Subcutaneous abdominal adipose tissue (tissue), 5 donors: ENCODE data around the gene ME3.

Experiments used
- H3K27ac ChIP-seq: one replicate; pipeline ENCODE4 v1.7.0; 2013; ENCODE audit warnings: low read depth, mild to moderate bottlenecking, inconsistent platforms, low read length, moderate library complexity
- H3K27me3 ChIP-seq, 5 donors: one replicate each; pipeline ENCODE4 v1.7.0; 2013; ENCODE audit warnings: low read length in 5 of 5, inconsistent platforms in 1 of 5; ENCODE audit not compliant: control insufficient read depth in 5 of 5, insufficient read depth in 4 of 5
- H3K36me3 ChIP-seq, 5 donors: one replicate each; pipeline ENCODE4 v1.7.0; 2013; ENCODE audit warnings: low read length in 5 of 5; ENCODE audit not compliant: control insufficient read depth in 5 of 5, insufficient read depth in 5 of 5
- H3K4me1 ChIP-seq, 5 donors: one replicate each; pipeline ENCODE4 v1.7.0; 2013; ENCODE audit warnings: low read length in 5 of 5, mild to moderate bottlenecking in 3 of 5, moderate library complexity in 1 of 5; ENCODE audit not compliant: control insufficient read depth in 5 of 5, insufficient read depth in 5 of 5
- H3K4me3 ChIP-seq, 5 donors: one replicate each; pipeline ENCODE4 v1.7.0; 2013; ENCODE audit warnings: low read length in 5 of 5, low read depth in 1 of 5
- H3K9ac ChIP-seq, 5 donors: one replicate each; pipeline ENCODE4 v1.7.0; 2013; ENCODE audit warnings: low read length in 5 of 5, mild to moderate bottlenecking in 4 of 5, moderate library complexity in 3 of 5
- H3K9me3 ChIP-seq, 5 donors: one replicate each; pipeline ENCODE4 v1.7.0; 2013; ENCODE audit warnings: low read length in 5 of 5; ENCODE audit not compliant: control insufficient read depth in 5 of 5
- donor health status: healthy.
- donor health status: healthy.
- donor health status: healthy.
- donor health status: healthy.
- donor health status: healthy.

Gene ME3

DNA sequence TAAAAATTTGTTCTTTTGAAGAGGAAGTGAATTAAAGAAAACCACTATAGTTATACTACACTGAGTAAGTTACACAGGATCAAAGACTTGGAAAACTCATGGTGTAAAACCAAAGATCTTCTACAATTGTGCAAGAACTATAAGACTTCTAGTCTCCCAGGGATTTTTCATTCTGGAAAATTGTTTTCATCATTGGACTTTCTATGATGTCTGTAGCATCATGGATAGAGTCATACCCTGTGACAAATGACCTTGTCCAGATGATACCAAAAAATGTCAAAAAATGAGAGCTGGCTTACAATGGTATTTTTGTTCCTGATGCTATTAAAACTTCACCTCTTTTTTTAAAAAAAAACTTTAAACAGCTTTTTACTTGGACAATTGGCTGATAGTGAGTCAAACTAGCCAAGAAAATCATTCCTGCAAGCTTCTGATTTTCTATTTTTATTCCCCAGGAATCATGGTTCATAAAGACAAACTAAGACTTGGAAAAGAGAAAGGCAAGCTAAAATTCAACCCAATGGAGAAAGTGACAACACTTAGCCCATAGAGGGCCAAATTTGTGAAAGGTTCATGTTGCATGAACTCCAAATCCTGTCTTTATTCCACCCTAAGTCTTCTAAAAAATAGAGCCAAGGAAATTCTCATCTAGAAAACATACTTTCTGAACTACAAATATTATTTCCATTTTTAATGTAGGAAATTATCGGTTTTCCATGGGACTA lies 30.7 kb downstream of the ME3 start:
- Histone ChIP-seq H3K4me1 (peaks cover 0 to 9% (median 3%) of the 10 kb centered on the region in 5 donors), H3K9ac (no peak overlapping the region), H3K9me3 (no peaks in the 10 kb centered on the region), H3K4me3 (no peak overlapping the region), H3K27me3 (no peaks in the 10 kb centered on the region), H3K27ac (peak overlapping the region; percentile 66), H3K36me3 (no peaks in the 10 kb centered on the region)

DNA sequence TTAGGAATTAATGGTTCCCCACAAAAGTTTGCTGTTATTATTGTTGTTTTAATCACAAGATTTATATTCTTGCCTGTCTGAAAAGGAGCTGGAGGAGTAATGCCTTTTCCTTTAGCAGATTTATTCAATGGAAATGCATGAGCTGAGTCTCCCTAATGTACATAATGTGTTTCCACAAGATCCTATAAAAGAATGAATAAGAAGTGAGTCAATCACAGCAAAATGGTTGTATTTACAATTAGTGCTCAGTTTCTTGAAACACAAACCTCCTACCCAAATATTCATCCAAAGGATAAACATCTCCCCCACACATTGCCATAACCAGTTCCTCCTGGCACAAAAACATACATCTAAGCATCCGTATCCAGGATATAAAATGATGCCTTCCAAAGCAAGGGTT lies 33.3 kb downstream of the ME3 start:
- H3K27ac ChIP-seq: no peak overlapping the region
- no peak overlapping the region for H3K4me3 ChIP-seq
- H3K9ac ChIP-seq: no peak overlapping the region
- no peaks in the 10 kb centered on the region for H3K9me3 ChIP-seq
- H3K27me3 ChIP-seq: no peaks in the 10 kb centered on the region
- peaks cover 0 to 3% (median 2%) of the 10 kb centered on the region in 5 donors for H3K36me3 ChIP-seq
- H3K4me1 ChIP-seq: peaks cover 0 to 6% (median 3%) of the 10 kb centered on the region in 5 donors

DNA sequence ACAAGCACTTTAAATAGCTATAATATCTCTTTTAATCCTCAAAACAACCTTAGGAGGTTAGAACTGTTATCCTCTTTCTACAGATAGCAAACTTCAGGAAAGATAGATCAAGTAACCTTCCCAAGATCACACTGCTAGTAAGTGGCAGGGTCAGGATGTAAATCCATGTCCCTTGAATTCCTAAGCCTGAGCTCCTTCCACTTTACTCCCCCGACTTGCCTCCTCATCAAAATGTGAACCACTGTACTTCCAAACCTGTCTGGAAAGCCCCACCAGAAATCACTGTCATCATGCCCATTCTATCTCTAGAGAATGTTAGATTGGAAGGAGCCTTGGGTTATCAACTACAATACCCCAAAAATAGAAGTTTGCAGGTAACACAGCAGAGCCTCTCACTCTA lies 33.7 kb downstream of the ME3 start:
- Histone ChIP-seq H3K4me1 (peaks cover 0 to 6% (median 3%) of the 10 kb centered on the region in 5 donors), H3K27me3 (no peaks in the 10 kb centered on the region), H3K9ac (no peak overlapping the region), H3K36me3 (peaks cover 0 to 3% (median 2%) of the 10 kb centered on the region in 5 donors), H3K4me3 (no peak overlapping the region), H3K9me3 (no peaks in the 10 kb centered on the region), H3K27ac (no peak overlapping the region)

DNA sequence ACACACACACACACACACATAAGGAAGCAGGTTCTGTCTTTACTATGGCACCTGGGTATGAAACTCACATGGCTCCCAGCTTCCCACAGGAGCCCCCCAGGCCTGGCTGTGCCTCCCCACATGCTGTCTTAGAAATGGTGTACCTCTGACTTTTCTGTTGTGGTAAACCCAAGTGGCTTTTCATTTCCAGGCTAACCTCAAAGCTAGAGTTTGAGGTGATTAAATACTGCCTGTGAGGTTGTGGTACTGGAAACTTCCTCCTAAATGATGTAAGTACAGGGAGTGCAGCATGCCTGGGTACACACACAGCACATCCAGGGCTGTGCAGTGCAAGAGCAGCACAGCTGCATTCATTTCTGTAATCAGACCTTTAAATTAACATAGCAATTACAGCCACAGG lies 34.4 kb downstream of the ME3 start:
- Histone ChIP-seq H3K9me3 (no peaks in the 10 kb centered on the region), H3K4me3 (no peak overlapping the region), H3K27ac (no peak overlapping the region), H3K4me1 (peaks cover 0 to 6% (median 3%) of the 10 kb centered on the region in 5 donors), H3K9ac (no peak overlapping the region), H3K36me3 (peaks cover 0 to 3% (median 2%) of the 10 kb centered on the region in 5 donors), H3K27me3 (no peaks in the 10 kb centered on the region)

DNA sequence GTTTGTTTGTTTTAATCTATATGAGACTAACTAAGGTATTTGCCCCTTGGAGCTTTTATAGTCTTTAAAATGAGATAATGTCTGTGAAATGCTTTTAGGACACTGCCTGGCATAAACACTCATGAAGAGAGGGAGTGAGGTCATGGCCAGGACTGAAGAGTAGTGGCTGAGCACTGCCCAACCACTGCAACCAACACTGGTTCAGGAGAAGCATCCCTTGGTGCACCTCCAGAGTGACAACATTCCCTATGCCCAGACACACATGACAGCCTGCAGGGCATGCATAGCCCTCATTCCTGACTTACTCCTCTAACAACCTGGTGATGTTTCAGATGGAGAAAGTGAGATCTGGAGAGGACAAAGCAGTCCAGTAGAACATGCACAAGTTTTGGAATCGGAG lies 36.1 kb downstream of the ME3 start:
- H3K4me3 ChIP-seq: no peak overlapping the region
- H3K27me3 ChIP-seq: no peaks in the 10 kb centered on the region
- H3K9ac ChIP-seq: no peak overlapping the region
- H3K9me3 ChIP-seq: no peaks in the 10 kb centered on the region
- H3K4me1 ChIP-seq: peaks cover 0 to 2% (median 0%) of the 10 kb centered on the region in 5 donors
- H3K36me3 ChIP-seq: peaks cover 0 to 3% (median 2%) of the 10 kb centered on the region in 5 donors
- H3K27ac ChIP-seq: no peak overlapping the region

DNA sequence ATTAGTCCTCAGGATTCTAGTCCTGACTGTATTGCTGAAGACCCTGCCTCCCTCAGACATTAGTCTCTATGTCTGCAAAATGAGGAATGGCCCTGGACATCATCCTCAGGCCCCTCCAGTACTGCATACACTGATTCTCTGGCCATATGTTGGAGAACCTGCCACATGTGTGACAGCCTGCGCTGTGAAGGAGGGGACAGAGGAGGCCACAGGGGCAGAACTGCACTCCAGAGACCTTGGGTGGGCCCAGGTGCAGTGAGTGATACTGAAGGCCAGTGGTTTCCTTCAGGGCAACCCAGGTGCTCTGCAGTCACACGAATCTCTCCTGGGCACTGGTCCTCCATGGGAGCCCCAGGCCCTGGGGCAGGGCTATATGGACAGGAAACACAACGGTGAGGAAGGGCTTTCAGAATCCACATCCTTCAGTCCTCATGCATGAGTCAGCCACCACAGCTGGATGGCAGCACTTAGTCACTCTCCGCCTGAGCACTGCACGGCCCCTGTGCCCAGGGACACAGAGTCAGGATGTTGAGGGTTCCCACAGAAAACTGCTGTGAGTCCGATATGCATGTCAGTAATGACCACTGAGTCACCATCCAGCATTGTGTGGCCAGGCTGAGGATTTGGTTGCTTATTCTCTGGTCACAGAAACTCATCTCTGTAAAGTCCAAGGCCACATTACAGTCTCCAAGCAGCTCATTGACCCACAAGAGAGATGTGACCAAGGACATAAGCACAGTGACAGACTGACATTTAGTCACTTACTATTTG lies 39.7 kb downstream of the ME3 start:
- no peak overlapping the region for H3K9ac ChIP-seq
- peaks cover 0 to 3% (median 2%) of the 10 kb centered on the region in 5 donors for H3K36me3 ChIP-seq
- no peaks in the 10 kb centered on the region for H3K9me3 ChIP-seq
- H3K4me3 ChIP-seq: no peak overlapping the region
- no peak overlapping the region for H3K27ac ChIP-seq
- H3K27me3 ChIP-seq: no peaks in the 10 kb centered on the region
- peaks cover 0 to 22% (median 20%) of the 10 kb centered on the region in 5 donors for H3K4me1 ChIP-seq

DNA sequence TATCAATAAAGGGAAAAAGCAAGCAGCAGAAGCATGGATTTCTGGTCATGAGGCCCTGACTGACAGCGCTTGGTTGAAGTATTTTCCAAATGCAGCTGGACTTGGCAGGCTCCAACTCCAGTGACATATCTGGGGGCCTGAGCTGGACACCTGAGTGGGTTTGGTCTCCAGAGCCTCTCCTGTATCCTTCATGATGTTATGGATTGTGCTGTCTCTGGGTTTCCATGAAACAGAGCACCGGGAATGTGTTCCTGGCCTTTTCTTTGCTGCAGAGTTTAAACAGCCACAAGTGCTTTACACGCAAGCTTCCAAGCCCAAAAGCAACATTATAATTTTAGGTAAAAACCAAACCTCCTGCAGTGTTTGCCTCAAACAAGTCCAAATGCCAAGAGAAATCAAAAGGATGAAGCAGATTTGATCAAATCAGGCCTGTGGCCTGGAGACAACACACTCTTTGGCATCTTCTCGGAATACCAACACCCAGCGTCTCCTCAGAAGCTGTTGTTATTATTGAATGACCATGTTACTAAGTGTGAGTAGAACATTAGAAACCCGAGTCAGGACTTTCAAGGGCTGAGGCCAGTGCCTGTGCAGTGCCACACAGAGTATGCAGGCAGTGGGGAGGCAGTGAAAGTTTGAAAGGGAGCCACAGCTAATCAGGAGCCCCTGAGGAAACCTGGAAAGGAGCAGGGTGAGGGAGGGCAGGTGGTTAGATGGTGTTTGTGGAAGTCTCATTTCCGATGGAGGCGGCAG lies 42.0 kb downstream of the ME3 start:
- H3K36me3 ChIP-seq: no peaks in the 10 kb centered on the region
- H3K9me3 ChIP-seq: no peaks in the 10 kb centered on the region
- H3K4me1 ChIP-seq: peaks cover 0 to 42% (median 35%) of the 10 kb centered on the region in 5 donors
- no peak overlapping the region for H3K9ac ChIP-seq
- no peaks in the 10 kb centered on the region for H3K27me3 ChIP-seq
- no peak overlapping the region for H3K4me3 ChIP-seq
- no peak overlapping the region for H3K27ac ChIP-seq

DNA sequence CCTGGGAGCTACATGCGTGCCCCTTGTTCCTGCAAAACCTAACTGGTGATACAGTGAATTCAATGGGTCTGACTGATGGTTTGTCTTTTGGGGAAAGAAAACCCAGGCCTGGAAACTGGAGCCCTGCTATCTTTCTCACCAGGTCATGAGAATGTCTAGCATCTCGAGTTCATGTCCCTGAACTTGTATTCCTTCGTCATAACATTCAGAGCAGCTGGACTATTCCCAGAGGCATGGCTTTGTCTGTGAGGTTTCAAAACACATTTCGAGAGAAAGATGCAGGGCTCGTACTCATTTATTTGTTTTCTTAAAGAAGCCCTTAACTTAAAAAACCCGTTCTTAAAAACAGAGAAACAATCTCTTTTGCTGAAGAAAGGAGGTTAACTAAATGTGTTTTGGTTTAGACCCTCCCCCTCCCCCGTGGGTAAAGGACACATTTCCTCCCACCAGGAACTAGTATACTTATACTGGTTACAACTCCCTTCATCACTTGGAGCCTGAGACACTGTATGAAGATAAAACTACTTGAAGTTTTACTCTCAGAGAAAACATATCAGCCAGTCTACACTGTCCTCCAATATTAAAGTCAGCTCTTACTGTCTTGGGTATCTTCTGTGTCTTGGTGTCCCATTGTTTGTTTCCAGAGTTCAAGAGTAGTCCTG lies 43.2 kb downstream of the ME3 start:
- H3K4me1 ChIP-seq: peaks cover 0 to 42% (median 35%) of the 10 kb centered on the region in 5 donors
- H3K27ac ChIP-seq: peak overlapping the region; percentile 68

DNA sequence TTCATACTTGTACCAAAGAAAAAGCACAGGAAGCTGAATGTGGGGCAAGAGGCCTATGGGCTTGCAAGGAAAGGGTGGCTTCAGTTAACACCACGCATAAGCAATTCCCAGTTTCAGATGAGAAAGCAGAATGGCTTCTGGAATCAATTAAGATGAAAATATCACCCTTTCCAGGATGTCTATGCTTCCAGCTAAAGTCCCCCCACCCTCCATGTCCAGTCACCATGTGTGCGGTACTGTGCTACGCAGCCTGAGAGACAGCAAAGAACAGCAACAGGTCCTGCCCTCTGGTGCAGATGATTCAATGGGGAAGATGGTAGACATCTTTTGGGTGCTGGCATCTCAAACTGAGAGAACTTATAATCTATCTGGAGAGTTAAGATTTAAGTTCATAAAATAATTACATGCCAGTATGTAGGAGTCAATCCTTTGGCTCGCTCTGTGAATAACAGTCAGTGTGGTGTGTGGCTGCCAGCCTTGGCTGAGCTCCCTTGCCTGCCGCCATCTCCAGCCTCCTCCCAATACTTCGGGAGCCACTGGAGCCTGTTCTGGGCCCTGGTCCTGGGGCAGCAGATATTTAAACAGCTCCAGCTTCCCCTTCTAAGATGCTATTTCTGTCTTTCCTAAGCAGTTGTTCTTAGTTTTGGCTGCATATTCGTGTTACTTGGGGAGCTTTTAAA lies 44.5 kb downstream of the ME3 start:
- Histone ChIP-seq H3K9ac (peak overlapping the region in 2 of 5 donors; percentile 2 to 13), H3K36me3 (no peaks in the 10 kb centered on the region), H3K27me3 (no peaks in the 10 kb centered on the region), H3K4me1 (peaks cover 0 to 42% (median 35%) of the 10 kb centered on the region in 5 donors), H3K4me3 (no peak overlapping the region), H3K9me3 (no peaks in the 10 kb centered on the region), H3K27ac (peak overlapping the region; percentile 68)

More for the DNA sequence above, 43.2 kb downstream of the ME3 start:
- H3K4me3 ChIP-seq: no peak overlapping the region
- H3K27me3 ChIP-seq: no peaks in the 10 kb centered on the region
- no peaks in the 10 kb centered on the region for H3K36me3 ChIP-seq
- H3K9ac ChIP-seq: no peak overlapping the region
- H3K9me3 ChIP-seq: no peaks in the 10 kb centered on the region
